ENCODE results near the gene TULP4. TPM values are rescaled to one million over a fixed set of nuclear protein-coding genes. Genes with fewer than 3 reads are reported as not detected.

Gene TULP4
- total and polyA plus RNA-seq, 2 donors = 5.3 to 293 TPM

DNA sequence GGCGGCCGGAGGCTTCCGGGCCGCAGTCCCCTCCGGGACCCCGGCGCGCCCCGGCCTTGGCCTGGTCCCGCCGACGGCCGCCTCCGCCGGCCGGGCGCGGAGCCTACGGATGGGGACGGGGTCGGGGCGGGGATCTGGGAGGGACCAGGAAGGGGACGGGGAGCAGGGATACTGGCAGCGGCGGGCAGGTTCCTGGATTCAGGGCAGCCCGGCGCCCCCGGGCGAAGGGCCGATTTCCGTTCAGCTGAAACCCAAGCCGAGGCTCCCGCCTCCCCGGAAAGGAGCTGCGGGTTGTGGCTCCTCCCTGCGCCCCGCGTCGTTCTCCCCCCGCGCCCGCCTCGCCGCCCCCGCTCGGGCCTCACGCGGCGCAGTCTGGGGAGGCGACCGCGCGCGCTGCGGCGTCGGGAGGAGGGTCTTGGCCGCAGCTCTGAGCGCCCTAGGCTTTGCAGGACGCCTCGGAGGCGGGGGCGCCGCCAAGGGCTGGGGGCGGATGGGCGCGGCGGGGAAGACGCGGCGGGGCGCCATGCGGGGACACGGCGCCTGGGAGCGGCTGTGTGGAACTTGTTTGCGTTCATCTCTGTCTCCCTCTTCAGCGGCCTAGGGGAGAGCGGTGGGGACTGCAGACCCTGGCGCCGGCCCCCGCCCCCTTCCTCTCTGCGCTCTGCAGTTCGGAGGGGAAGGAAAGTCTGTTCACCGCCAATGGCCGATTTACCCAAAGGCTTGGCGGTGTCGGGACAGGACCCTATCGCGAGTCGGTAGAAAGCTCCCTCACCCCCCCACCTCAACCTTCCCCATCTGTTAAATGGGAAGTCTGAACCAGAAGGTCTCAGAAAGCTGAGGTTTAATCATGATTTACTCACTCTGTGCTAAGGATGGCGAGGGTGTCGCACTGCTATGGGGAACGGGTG lies 224.9 kb downstream of the TULP4 start:
- peaks cover 3% of the 10 kb centered on the region for H3K4me1 ChIP-seq (ENCODE audit: insufficient read depth)
- H3K4me3 ChIP-seq (ENCODE audit: low read depth, low read length) = peak overlapping the region; percentile 49
- WGBS = 3% methylated on average over 93 of the region's 94 CpGs
- no peaks in the 10 kb centered on the region for H3K36me3 ChIP-seq (ENCODE audit: insufficient read depth)
- no peak overlapping the region for H3K27ac ChIP-seq (ENCODE audit: low read depth)
- DNase-seq (ENCODE audit: extremely low spot score) = no peak

DNA sequence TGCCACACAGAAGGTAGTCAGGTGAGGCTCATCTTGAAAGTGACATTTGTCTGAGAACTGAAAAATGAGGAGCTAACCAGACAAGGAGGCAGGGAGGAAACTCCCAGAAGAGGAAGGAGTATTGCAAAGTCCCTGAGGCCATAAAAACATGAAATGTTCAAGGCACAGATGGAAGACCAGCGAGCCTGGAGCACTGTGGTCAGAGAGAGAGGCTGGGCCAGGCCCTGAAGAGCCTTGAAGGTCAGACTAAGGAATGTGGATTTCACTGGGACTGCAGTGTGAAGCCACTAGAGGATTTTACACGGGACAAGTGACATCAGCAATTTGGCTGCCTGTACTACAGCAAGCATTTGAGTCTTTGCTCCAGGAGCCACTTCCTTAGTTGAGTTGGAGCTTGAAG lies 226.5 kb downstream of the TULP4 start:
- no peak for DNase-seq (ENCODE audit: extremely low spot score)
- 53% methylated on average over 2 of the region's 2 CpGs for WGBS

DNA sequence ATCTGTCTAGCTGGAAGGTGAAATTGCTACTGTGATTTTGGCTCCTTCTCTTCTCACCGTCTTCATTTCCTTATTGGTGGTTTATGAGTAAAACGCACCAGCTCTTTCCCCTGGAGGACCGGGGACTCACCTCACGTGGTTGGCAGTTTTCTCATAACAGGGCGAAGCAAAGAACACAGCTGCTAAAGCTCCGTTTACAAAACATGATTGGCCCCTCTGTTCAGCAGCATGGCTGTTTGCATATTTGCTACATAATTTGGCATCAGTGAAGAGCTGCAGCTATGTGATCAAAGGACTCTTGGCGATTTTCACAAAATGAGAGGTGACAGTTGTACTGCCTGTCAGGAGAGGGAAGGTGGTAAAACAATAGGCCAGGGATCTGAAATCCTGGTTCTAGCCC lies 227.1 kb downstream of the TULP4 start:
- H3K27ac ChIP-seq (ENCODE audit: low read depth) = no peak overlapping the region
- no peak overlapping the region for H3K4me3 ChIP-seq (ENCODE audit: low read depth, low read length)
- H3K4me1 ChIP-seq (ENCODE audit: insufficient read depth) = peaks cover 3% of the 10 kb centered on the region
- 43% methylated on average over 7 of the region's 7 CpGs for WGBS
- DNase-seq (ENCODE audit: extremely low spot score) = no peak
- H3K36me3 ChIP-seq (ENCODE audit: insufficient read depth) = no peaks in the 10 kb centered on the region

More for the DNA sequence above, 226.5 kb downstream of the TULP4 start:
- Histone ChIP-seq H3K36me3 (ENCODE audit: insufficient read depth) (no peaks in the 10 kb centered on the region), H3K4me1 (ENCODE audit: insufficient read depth) (peaks cover 3% of the 10 kb centered on the region), H3K4me3 (ENCODE audit: low read depth, low read length) (no peak overlapping the region), H3K27ac (ENCODE audit: low read depth) (no peak overlapping the region)

DNA sequence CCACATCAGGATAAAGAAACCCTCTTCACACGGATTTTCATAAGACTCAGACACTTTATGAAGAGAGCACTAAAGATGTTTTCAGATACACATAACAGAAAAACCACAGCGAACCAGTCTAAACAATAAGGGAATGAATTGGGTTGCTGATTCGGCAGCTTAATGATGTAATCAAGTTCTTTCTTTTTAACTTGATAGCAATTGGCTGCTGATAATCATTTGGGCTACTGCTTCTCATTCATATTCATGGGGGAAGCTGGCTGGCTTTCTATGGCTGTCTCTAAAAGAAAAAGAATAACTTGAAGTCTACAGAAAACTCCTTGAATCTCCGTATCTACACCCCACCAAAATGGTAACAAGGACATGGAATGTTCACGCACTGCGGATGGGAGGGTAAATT lies 227.6 kb downstream of the TULP4 start:
- WGBS = 79% methylated on average over 6 of the region's 6 CpGs
- peaks cover 3% of the 10 kb centered on the region for H3K4me1 ChIP-seq (ENCODE audit: insufficient read depth)
- H3K27ac ChIP-seq (ENCODE audit: low read depth) = no peak overlapping the region
- H3K4me3 ChIP-seq (ENCODE audit: low read depth, low read length) = no peak overlapping the region
- no peaks in the 10 kb centered on the region for H3K36me3 ChIP-seq (ENCODE audit: insufficient read depth)
- no peak for DNase-seq (ENCODE audit: extremely low spot score)

DNA sequence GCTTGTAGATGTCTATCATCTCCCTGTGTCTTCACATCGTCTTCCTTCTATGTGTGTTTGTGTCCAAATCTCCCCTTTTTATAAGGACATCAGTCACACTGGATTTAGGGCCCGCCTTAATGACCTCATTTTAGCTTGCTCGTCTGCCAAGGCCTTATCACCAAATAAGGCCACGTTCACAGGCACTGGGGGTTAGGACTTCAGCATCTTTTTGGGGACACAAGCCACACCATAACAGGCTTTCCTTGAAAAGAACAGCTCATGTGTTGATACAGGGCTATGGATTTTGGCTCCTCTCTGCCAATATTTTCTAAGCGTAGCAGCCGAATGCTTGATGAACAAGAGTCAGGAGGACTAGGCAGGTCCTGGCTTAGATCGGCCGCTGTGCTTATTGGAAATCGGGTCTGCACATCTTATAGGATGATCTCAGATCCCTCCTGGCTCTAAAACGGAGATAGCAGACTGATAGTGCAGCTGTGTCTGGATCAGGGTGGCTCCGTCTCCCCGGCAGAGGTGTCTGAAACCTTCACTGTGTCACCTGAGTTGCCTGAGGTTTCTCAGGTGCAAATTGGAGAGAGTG lies 231.4 kb downstream of the TULP4 start:
- H3K4me1 ChIP-seq (ENCODE audit: insufficient read depth) = no peaks in the 10 kb centered on the region
- DNase-seq (ENCODE audit: extremely low spot score) = no peak
- 53% methylated on average over 12 of the region's 12 CpGs for WGBS
- H3K27ac ChIP-seq (ENCODE audit: low read depth) = no peak overlapping the region
- no peak overlapping the region for H3K4me3 ChIP-seq (ENCODE audit: low read depth, low read length)
- H3K36me3 ChIP-seq (ENCODE audit: insufficient read depth) = no peaks in the 10 kb centered on the region

DNA sequence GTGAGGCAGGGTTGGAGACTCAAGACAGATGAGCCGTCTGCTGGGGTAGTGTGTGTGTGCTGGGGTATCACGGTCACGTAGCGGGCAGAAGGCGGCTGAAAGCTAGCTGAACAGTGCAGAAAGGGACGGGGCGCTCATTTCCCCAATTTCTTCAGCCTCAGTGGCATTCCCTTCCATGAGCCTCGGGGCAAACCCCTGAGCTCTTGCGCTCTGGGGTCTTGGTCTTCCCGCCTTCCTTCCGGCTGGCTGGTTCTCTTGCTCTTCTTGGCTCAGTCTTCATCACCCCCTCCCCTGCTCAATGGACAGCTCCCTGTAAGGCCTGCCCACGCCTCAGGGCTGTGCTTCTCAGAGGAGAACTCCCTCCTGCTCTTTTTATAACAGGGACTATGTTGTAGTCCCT lies 232.2 kb downstream of the TULP4 start:
- Histone ChIP-seq H3K4me1 (ENCODE audit: insufficient read depth) (no peaks in the 10 kb centered on the region), H3K27ac (ENCODE audit: low read depth) (no peak overlapping the region), H3K4me3 (ENCODE audit: low read depth, low read length) (no peak overlapping the region), H3K36me3 (ENCODE audit: insufficient read depth) (no peaks in the 10 kb centered on the region)
- no peak for DNase-seq (ENCODE audit: extremely low spot score)
- 90% methylated on average over 12 of the region's 12 CpGs for WGBS

DNA sequence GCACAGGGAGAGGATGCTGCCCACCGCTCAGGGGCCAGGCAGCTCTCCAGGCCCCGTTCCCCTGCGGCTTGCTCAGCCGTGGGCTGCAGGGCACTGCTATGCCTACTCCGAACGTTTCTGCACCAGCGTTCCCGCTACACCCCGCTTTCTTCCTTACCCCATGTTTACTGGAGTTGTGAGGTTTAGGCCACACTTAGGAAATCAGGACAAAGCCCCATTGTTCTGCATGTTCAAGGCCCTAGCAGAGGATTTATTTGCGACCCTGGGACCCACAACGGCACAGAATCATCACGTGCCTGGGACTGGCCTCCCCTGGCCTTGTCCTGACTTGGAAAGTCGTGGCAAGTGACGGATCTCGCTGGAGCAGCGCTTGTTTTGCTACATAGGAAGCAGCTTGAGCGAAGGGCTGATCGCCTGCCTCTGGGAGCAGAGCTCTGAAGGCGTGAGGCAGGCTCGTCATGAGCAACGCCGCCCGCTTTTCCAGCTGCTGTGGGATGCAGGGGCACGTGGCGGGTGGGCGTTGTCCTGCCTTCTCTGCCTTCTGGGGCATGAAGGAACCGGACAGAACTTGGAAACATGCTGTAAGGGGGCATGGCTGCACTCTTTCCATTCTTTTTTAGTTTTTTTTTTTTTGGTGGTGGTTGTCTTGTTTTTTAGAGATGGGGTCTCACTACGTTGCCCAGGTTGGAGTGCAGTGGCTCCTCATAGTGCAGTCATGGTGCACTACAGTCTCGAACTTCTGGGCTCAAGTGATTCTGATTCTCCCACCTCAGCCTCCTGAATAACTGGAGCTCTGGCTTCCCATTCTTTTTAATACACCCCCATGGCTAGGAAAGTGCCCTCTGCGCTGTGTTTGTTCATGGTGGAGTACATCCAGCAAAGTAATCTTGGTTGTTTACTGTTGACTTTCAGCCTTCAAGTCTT lies 233.0 kb downstream of the TULP4 start:
- Histone ChIP-seq H3K27ac (ENCODE audit: low read depth) (no peak overlapping the region), H3K4me3 (ENCODE audit: low read depth, low read length) (no peak overlapping the region), H3K36me3 (ENCODE audit: insufficient read depth) (no peaks in the 10 kb centered on the region), H3K4me1 (ENCODE audit: insufficient read depth) (no peaks in the 10 kb centered on the region)
- DNase-seq (ENCODE audit: extremely low spot score) = no peak
- 81% methylated on average over 30 of the region's 30 CpGs for WGBS

DNA sequence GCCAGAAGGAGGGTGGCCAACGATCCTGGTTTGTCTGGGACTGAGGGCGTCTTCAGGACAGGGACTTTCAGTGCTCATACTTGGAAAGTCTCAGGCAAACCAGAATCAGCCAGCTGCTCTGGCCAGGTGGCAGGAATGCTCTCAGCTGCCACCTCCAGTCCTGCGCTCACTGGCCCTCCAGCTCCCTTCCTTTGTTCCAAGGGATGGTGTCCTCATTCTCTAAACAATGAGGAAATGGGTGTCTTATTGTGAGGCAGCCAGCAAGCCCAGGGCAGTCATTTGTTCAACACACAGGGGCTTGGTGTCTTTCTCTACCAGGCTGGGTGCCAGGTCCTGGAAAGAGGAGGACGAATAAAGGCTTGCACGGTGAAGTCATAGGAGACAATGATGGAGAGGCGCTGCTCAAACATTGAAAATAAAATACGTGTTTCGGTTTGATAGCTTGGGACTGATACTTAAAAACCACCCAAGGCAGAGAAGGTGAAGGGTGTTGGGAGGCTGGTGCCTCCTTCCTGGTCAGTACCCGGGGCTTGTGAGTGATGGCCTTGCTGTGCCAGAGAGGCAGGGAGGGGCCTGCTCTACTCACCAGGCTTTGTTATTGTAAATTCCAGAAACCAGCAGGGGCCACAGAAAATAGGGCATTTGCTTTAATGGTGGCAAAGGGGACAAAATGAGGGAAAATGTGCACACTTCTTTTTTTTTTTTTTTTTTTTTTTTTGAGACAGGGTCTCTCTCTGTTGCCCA lies 236.3 kb downstream of the TULP4 start:
- H3K4me3 ChIP-seq (ENCODE audit: low read depth, low read length) = no peak overlapping the region
- DNase-seq (ENCODE audit: extremely low spot score) = no peak
- H3K4me1 ChIP-seq (ENCODE audit: insufficient read depth) = no peaks in the 10 kb centered on the region
- 81% methylated on average over 9 of the region's 9 CpGs for WGBS
- H3K27ac ChIP-seq (ENCODE audit: low read depth) = no peak overlapping the region
- H3K36me3 ChIP-seq (ENCODE audit: insufficient read depth) = no peaks in the 10 kb centered on the region

DNA sequence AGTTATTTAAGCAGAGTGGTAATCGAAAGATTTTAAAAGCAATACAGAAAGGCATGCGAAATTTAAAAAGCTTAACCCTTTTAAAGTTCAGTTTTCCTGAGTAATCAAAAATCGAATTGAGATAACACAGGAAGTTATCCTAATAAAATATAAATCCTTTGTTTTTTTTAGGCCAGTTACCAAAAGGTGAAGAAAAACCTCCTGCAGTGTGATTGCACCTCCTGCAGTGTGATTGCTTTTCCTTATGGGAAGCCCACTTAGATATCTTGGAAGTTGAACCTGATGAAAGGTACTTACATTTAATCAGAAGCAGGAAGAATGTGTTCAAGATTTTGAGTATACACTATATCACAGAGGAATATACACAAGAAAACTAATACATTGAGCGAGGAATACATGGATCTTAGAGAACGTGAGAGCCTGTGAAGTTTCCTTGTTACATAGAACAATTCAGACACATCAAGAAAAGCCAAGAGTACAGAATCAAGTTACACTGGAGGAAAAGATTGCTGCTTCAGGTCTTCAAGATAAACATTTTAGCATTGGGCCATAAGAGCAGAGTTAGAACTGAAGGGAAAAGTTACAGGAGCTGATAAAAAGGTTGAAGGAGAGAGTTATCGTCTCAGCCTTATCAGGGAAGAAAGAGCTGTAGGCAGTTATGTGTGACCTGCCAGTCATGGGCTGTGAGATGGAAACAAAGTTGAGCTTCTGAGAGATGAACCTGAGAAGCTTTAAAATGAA lies 240.0 kb downstream of the TULP4 start:
- Histone ChIP-seq H3K36me3 (ENCODE audit: insufficient read depth) (no peaks in the 10 kb centered on the region), H3K4me1 (ENCODE audit: insufficient read depth) (no peaks in the 10 kb centered on the region), H3K27ac (ENCODE audit: low read depth) (no peak overlapping the region), H3K4me3 (ENCODE audit: low read depth, low read length) (no peak overlapping the region)
- 67% methylated on average over 6 of the region's 6 CpGs for WGBS
- DNase-seq (ENCODE audit: extremely low spot score) = no peak

DNA sequence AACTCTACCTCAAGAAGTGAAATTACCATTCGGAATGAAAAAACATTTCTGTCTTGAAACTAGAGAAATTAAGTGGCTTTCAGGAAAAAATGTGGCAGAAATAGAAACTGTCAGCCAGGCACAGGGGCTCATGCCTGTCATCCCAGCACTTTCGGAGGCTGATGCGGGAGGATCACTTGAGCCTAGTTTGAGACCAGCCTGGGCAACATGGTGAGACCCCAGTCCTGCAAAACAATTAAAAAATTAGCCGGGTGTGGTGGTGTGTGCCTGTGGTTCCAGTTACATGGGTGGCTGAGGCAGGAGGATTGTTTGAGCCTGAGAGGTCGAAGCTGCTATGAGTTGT lies 240.5 kb downstream of the TULP4 start:
- WGBS = 92% methylated on average over 5 of the region's 5 CpGs
- Histone ChIP-seq H3K4me1 (ENCODE audit: insufficient read depth) (no peaks in the 10 kb centered on the region), H3K27ac (ENCODE audit: low read depth) (no peak overlapping the region), H3K4me3 (ENCODE audit: low read depth, low read length) (no peak overlapping the region), H3K36me3 (ENCODE audit: insufficient read depth) (no peaks in the 10 kb centered on the region)
- no peak for DNase-seq (ENCODE audit: extremely low spot score)

DNA sequence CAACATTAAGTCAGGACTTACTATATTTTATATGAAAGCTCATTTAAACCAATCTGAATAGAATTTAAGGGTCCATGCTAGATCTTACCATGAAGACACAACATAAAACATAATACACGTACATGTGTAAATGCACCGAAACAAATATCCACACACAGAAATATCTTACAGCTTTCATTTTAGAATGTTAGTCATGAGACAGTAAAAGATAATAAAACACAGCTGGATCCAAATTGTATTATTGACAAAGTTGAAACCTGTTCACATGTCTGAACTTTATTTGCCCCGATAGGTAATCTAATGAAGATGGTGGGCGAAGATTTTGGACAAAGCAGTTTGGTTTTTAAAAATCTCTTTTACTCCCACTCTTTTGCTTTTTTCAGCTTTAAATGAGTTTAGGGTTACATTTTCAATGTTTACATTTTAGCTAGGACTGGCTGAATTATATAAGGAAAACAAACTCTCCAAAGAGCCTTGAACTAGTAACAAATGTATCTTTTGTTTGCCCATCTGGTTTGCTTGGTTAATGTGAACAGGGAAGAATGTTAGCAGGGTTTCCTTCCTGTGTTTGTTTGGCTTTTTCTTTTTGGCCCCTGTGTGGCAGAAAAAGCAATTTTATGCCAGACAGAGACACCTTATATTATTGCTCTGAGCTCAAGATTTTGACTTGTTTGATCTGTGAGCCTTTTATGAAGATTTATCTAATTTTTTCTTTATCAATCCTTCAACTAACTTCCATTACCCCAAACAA lies 242.5 kb downstream of the TULP4 start:
- 76% methylated on average over 4 of the region's 4 CpGs for WGBS
- H3K4me3 ChIP-seq (ENCODE audit: low read depth, low read length) = no peak overlapping the region
- DNase-seq (ENCODE audit: extremely low spot score) = no peak
- no peak overlapping the region for H3K27ac ChIP-seq (ENCODE audit: low read depth)
- H3K4me1 ChIP-seq (ENCODE audit: insufficient read depth) = no peaks in the 10 kb centered on the region
- H3K36me3 ChIP-seq (ENCODE audit: insufficient read depth) = no peaks in the 10 kb centered on the region

DNA sequence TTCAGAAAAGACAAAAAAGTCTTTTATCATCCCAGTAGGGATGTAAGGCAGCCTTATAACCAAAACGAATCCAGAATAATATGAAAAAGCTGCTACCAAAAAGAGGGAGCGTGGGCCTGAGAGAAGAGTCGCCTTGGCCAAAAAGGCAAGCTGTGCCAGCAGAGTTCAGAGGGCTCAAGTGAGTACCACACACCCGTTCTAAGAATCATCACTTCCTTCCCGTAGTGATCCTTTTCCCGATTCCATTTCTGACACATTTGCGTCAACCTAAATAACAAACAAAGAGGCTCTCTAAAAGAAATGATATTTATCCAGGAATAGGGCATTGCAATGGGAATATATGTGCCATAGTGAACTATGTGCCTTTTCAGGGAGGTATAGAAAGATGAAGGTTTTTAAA lies 243.8 kb downstream of the TULP4 start:
- H3K36me3 ChIP-seq (ENCODE audit: insufficient read depth) = no peaks in the 10 kb centered on the region
- no peak overlapping the region for H3K4me3 ChIP-seq (ENCODE audit: low read depth, low read length)
- WGBS = 50% methylated on average over 7 of the region's 7 CpGs
- no peak for DNase-seq (ENCODE audit: extremely low spot score)
- H3K4me1 ChIP-seq (ENCODE audit: insufficient read depth) = no peaks in the 10 kb centered on the region
- H3K27ac ChIP-seq (ENCODE audit: low read depth) = no peak overlapping the region
